GM18502 (cell line): ENCODE results near the gene HSPG2.
"Not testable (repeated sequence)": the region's sequence is repeated elsewhere in the genome, so short reads cannot be mapped to it uniquely, and the experiment has no call there.

Experiments used
- ATAC-seq: cut with Tn5 transposase; IDR thresholded peaks from one replicate; pipeline ENCODE4 v1.9.1; 2021; ENCODE audit warnings: mild to moderate bottlenecking; ENCODE audit not compliant: unreplicated experiment, poor library complexity

HSPG2 gene

GRCh38 chr1:21956720-21957552 is 19.8 kb upstream of the HSPG2 start:
- ATAC-seq = no peak

- no peak for ATAC-seq
Observed at GRCh38 chr1:21955501-21956281, 18.6 kb upstream of the HSPG2 start.

GRCh38 chr1:21955058-21955457 is 17.9 kb upstream of the HSPG2 start:
- no peak for ATAC-seq

GRCh38 chr1:21952786-21953520 is 15.8 kb upstream of the HSPG2 start:
- ATAC-seq = no peak

GRCh38 chr1:21951226-21951870 is 14.2 kb upstream of the HSPG2 start:
- ATAC-seq = no peak

GRCh38 chr1:21950734-21951133 is 13.6 kb upstream of the HSPG2 start:
- ATAC-seq = no peak

GRCh38 chr1:21946836-21947587 is 9.9 kb upstream of the HSPG2 start:
- no peak for ATAC-seq

GRCh38 chr1:21944733-21945073 is 7.6 kb upstream of the HSPG2 start:
- no peak for ATAC-seq

- ATAC-seq = not testable (repeated sequence)
Observed at GRCh38 chr1:21942959-21943640, 6.0 kb upstream of the HSPG2 start.

- ATAC-seq = no peak
Observed at GRCh38 chr1:21942464-21942863, 5.4 kb upstream of the HSPG2 start.

GRCh38 chr1:21941370-21941769 is 4.3 kb upstream of the HSPG2 start:
- ATAC-seq = no peak

GRCh38 chr1:21940492-21940891 is 3.4 kb upstream of the HSPG2 start:
- ATAC-seq = no peak

- ATAC-seq = no peak
Observed at GRCh38 chr1:21939650-21940374, 2.7 kb upstream of the HSPG2 start.

- ATAC-seq = no peak
Observed at GRCh38 chr1:21938732-21939538, 1.8 kb upstream of the HSPG2 start.

- peak; percentile 66 for ATAC-seq
Observed at GRCh38 chr1:21937372-21938121, 437 bp upstream of the HSPG2 start.

- ATAC-seq = no peak
Observed at GRCh38 chr1:21936366-21937031, 611 bp downstream of the HSPG2 start.
